K562 (cell line): ENCODE results near the gene ZBTB9. TPM values are rescaled to one million over a fixed set of nuclear protein-coding genes. Genes with fewer than 3 reads are reported as not detected.

ENCODE experiments used
- AFF4 ChIP-seq: sonication (generic); formaldehyde crosslinking; IDR thresholded peaks from 2 replicates; pipeline ENCODE4 v1.8.0; 2023; ENCODE audit warnings: mild to moderate bottlenecking, missing genetic modification reagents
- FOXJ3 ChIP-seq: sonication (generic); formaldehyde crosslinking; IDR thresholded peaks from 2 replicates; pipeline ENCODE4 v1.4.0; 2020; ENCODE audit warnings: mild to moderate bottlenecking, missing genetic modification reagents
- NFIX ChIP-seq: fragments of 250-450 bp; sonication (Bioruptor Pico); IDR thresholded peaks from 2 replicates; pipeline ENCODE4 v1.4.0; 2020; ENCODE audit warnings: low read depth, mild to moderate bottlenecking, moderate library complexity
- NONO ChIP-seq, 2 experiments: fragments of 200-400 bp in 1 of 2; fragments of 450-650 bp in 1 of 2; formaldehyde crosslinking in 1 of 2; IDR thresholded peaks; 2 replicates each; pipeline ENCODE4 v1.6.1; 2017; ENCODE audit warnings: low read depth in 2 of 2, mild to moderate bottlenecking in 2 of 2, moderate library complexity in 2 of 2, low read length in 1 of 2
- NR2C1 ChIP-seq, 2 experiments: fragments of 450-650 bp; IDR thresholded peaks; 2 replicates each; pipeline ENCODE4 v1.6.1; 2017; ENCODE audit warnings: mild to moderate bottlenecking in 2 of 2, antibody characterized with exemption in 1 of 2, inconsistent platforms in 1 of 2, missing compliant biosample characterization in 1 of 2, missing genetic modification characterization in 1 of 2
- PML ChIP-seq: IDR thresholded peaks from 2 replicates; pipeline ENCODE4 v1.6.1; 2012; ENCODE audit warnings: low read length, inconsistent platforms
- POLR3A ChIP-seq: IDR thresholded peaks from 2 replicates; pipeline ENCODE4 v1.6.1; 2011; ENCODE audit warnings: borderline replicate concordance, mild to moderate bottlenecking, moderate library complexity; ENCODE audit not compliant: insufficient read length, insufficient read depth; ENCODE audit errors: extremely low read depth
- PURB ChIP-seq: sonication (generic); formaldehyde crosslinking; IDR thresholded peaks from 2 replicates; pipeline ENCODE4 v1.9.0; 2021; ENCODE audit warnings: low read depth, mild to moderate bottlenecking, missing genetic modification reagents
- RERE ChIP-seq: sonication (generic); formaldehyde crosslinking; IDR thresholded peaks from 2 replicates; pipeline ENCODE4 v1.8.0; 2023; ENCODE audit warnings: missing genetic modification reagents, mild to moderate bottlenecking, borderline replicate concordance
- SP1 ChIP-seq: sonication (generic); formaldehyde crosslinking; IDR thresholded peaks from 2 replicates; pipeline ENCODE4 v1.8.1; 2022; ENCODE audit warnings: mild to moderate bottlenecking, missing genetic modification reagents
- ZNF592 ChIP-seq: fragments of 450-650 bp; IDR thresholded peaks from 2 replicates; pipeline ENCODE4 v1.6.1; 2017; ENCODE audit warnings: antibody characterized with exemption, mild to moderate bottlenecking
- ZNF766 ChIP-seq: fragments of 200-800 bp; sonication (Bioruptor generic); conservative IDR thresholded peaks from 2 replicates; pipeline ENCODE4 v1.6.1; 2016; ENCODE audit warnings: missing genetic modification characterization, missing compliant biosample characterization
- polyA plus RNA-seq, 8 experiments: library from polyadenylated mRNA; depleted of rRNA in 4 of 8; stranded (reverse) in 5 of 8; unstranded in 3 of 8; fragments of >200 nt; fragmentation: Nextera tagmentation in 2 of 8; fragmentation: Illumina TruSeq in 1 of 8; extraction: Ambion mirVana in 2 of 8; extraction: Trizol in 1 of 8; gene quantifications; 2 replicates each; pipeline versions ENCODE4 v1.2.1 to v1.2.3, GENCODE V29; 2011 to 2014; ENCODE audit warnings: inconsistent platforms in 1 of 8, missing spikeins in 1 of 8
- total RNA-seq, 7 experiments: library from RNA; depleted of rRNA in 6 of 7; stranded (reverse); fragments of >200 nt in 6 of 7; fragmentation: Illumina TruSeq in 2 of 7; extraction: Trizol in 2 of 7; gene quantifications; 2 replicates each; pipeline versions ENCODE4 v1.2.1 to v1.2.3, GENCODE V29; 2011 to 2021; ENCODE audit warnings: low replicate concordance in 1 of 7

ZBTB9 gene
- total and polyA plus RNA-seq, 9 of the 15 experiments (the other 6 are each of a cell fraction or from before 2014, with no cell fraction given) = 1.9 to 19.5 (median 10.4) TPM

GRCh38 chr6:33428224-33428965 lies 26.0 kb upstream of the ZBTB9 start (continued):
- TF ChIP-seq RERE (CRISPR knock-in tag) = no peak
- no peak for TF ChIP-seq NFIX (CRISPR knock-in tag)
- no peak for TF ChIP-seq NONO (IDR thresholded peaks at IDR 0.05; ENCODE audit: low read depth in 2 of 2, low read length in 1 of 2)
- TF ChIP-seq POLR3A = no peak
- TF ChIP-seq ZNF592 = peak; percentile 97
- TF ChIP-seq ZNF766 = peak; percentile 32; the same call in 1 of the 2 replicates
- no peak for TF ChIP-seq FOXJ3 (CRISPR knock-in tag)
- TF ChIP-seq AFF4 (CRISPR knock-in tag) = peak; percentile 78; the same call in 1 of the 2 replicates
- TF ChIP-seq SP1 (CRISPR knock-in tag) = peak; percentile 68; the same call in 1 of the 2 replicates
- TF ChIP-seq PURB (CRISPR knock-in tag) = no peak
- peak; percentile 85 for TF ChIP-seq NR2C1 (IDR thresholded peaks at IDR 0.05)
- TF ChIP-seq NR2C1 (tag; IDR thresholded peaks at IDR 0.05) = peak; percentile 90
- no peak for TF ChIP-seq PML
